Retina (tissue), 1 donor: Measurements from ENCODE around the gene HSPA1L.
"Not testable (repeated sequence)": the region's sequence is repeated elsewhere in the genome, so short reads cannot be mapped to it uniquely, and the experiment has no call there.

Experiments
- DNase-seq: peaks from one replicate; pipeline ENCODE4 v3.0.0-alpha.2; 2016

The HSPA1L gene

DNA sequence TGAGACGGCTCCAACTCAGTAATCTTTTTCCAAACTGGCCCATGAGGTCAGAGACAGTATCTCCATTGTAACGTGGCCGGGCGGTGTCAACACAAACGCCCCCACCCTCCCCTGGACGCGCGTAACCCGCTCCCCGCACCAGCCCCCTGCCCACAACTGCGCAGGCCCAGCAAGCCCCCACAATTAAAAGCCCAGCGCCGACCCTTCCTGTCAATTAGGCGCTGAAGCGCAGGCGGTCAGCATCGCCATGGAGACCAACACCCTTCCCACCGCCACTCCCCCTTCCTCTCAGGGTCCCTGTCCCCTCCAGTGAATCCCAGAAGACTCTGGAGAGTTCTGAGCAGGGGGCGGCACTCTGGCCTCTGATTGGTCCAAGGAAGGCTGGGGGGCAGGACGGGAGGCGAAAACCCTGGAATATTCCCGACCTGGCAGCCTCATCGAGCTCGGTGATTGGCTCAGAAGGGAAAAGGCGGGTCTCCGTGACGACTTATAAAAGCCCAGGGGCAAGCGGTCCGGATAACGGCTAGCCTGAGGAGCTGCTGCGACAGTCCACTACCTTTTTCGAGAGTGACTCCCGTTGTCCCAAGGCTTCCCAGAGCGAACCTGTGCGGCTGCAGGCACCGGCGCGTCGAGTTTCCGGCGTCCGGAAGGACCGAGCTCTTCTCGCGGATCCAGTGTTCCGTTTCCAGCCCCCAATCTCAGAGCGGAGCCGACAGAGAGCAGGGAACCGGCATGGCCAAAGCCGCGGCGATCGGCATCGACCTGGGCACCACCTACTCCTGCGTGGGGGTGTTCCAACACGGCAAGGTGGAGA lies at the start of gene HSPA1L, which contains the start of gene HSPA1A:
Gene HSPA1L (minus strand): TSS at position 259 of the 814 bp plus-strand sequence. CDS start 3,311 bp downstream, outside the sequence.
Gene HSPA1A (plus strand): TSS at position 519 of the 814 bp plus-strand sequence. CDS start 214 bp downstream, at position 733.
- peak; percentile 96 for DNase-seq

DNA sequence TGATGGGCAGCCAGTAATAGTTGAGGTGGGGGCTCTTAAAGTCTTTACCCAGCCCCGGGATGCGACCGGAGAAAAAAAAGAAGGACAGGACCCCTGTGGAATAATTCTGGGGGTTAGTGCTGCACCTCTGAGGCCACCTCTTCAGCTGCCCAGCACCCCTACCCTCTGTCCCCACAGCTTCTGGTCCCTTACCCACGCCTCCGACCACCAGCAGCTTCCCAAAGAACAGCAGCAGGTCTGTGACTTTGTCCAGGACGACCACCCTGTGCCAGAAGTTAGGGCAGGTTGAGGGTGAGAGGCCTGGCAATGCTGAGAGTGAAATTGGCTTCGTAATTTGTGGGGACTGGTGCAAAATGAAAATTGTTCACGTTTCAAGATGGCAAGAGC lies 49.7 kb upstream of the HSPA1L start:
- no peak for DNase-seq

DNA sequence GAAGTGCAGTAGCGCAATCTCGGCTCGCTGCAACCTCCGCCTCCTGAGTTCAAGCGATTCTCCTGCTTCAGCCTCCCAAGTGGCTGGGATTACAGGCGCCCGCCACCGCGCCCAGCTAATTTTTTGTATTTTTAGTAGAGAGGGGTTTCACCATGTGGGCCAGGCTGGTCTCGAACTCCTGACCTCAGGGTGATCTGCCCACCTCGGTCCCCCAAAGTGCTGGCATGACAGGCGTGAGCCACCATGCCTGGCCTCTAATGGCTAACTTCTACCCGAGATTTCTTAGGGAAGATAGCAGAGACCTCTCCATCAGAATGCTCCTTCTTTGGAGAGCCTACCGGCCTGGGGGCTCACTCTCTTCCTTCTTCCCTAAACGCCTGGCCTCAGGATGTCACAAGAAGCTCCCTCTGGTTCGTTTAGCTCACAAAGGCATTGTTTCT lies 49.1 kb upstream of the HSPA1L start:
- not testable (repeated sequence) for DNase-seq

DNA sequence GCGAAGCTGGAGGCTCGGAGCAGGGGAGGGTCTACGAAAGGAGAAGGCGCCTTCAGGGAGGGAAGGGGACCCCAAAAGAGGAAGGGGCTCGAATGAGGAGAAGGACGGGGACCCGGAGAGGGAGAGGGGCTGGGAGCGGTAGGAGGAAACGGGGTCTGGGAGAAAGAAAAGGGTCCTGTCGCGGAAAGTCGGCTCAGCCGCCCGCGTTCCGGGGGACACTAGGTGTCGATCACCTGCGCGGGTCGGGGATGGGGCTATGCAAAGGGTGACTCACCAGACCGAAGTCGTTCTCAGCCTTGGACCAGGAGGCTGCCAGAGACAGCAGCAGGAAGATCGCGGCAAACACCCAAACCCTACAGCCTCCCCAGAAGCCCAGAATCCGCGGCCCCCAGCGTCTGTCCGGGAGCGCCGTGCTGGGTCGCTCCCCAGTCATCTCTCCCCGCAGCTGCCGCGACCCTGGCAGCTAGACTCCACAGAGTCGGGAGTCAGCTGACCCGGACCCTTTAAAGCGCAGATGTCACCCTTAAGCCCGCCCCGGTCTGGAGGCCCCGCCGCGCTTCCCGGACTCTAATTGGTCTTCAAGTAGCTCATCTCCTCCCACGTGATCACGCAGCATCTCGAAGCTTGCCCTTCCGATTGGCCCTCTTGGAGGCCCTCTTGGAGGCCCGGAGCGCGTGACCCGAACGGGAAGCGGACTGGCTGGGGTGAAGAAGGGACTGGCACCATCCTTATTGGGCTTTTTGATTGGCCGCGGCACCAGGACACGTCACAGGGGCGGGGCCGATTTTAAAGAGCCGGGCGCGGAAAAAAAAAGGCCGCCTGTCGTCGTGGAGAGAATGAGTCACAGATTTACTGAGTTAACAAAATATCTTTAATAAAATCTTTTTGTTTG lies 47.5 kb upstream of the HSPA1L start, which contains the start of gene NEU1:
Gene NEU1 (minus strand): TSS at position 478 of the 892 bp plus-strand sequence. CDS start 45 bp downstream, at position 433.
- DNase-seq: peak; percentile 98

DNA sequence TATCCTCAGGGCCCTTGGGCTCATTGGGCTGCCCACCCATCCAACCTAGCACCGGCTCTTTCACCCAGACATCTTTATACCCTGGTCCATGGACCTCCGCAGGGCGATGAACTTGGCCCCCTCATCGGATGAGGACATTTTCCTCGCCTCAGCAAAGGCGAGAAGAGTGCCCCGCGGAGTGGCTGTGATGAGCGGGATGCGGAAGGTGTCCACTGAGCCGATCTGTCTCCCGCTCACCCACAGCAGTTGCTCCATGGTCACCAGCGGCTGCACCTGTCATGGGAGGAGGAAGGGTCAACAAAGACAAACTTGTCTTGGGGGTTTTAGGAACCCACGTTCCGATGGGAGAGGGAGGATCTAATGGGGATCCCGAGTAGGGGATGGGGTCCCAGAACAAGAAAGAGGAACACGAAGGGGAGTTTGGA lies 46.8 kb upstream of the HSPA1L start:
- DNase-seq: no peak

DNA sequence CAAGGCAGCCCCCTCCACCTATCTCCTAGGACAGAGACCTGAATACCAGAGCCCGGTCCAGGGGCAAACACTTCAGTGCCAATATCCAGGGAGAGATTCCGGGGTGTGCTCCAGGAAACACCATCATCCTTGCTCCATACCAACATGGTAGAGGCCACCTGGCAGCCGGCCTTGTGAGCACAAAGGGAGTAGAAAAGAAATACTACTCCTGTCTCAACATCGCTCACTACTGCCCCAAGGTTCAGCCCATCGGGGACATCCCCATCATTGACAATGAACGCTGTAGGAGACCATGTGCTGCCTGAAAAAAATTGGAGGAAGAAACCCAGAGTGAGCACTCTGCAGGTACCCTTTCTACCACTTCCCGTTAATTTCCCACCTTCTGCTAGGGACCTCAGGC lies 46.1 kb upstream of the HSPA1L start:
- DNase-seq: no peak

DNA sequence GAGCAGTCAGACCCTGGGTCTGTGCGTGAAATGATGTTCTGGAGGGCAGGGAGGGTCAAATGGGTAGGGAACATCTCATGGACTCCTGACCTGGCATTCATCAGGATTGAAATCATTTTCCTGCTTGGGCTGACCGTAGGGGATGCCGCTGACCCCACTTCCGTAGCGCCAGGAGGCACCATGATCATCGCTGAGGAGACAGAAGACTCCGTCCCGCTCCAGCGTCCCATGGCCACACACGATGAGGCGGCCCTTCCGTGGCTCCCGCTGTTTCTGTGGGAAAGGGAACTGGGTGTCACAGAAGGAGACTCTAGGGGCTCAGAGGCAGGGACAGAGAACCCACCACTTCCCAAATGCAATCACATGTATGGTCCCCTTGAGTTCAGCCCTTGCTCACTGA lies 45.3 kb upstream of the HSPA1L start:
- no peak for DNase-seq

DNA sequence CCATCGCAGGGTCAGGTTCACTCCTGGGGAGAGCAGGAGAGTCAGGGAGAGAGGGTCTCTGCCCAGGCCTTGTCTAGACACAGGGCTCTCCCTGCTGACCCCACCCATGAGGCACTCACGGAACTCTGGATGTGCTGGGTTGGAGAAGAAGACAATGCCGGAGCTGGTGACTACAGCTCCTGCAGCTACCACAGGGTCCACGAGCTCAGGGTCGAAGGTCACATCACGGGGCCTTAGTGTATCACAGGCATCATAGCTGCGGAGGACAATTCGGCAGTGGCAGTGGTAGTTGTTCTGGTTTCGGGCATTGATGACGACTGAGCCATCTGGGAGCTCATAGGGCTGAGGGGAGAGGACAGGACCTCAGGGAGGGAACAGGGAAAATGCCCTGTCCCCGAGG lies 44.8 kb upstream of the HSPA1L start:
- DNase-seq: no peak

DNA sequence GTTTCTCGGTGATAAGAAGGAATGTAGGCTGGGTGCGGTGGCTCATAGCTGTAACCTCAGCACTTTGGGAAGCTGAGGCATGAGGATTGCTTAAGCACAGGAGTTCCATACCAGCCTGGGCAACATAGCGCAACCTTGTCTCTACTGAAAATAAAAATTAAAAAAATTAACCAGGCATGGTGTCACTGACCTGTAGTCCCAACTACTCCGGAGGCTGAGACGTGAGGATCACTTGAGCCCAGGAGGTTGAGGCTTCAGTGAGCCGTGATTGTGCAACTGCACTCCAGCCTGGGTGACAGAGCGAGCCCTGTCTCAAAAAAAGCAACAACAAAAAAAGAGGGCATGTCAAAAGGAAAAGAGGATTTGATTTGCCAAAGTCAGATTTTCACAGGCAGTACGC lies 43.6 kb upstream of the HSPA1L start:
- DNase-seq: no peak

DNA sequence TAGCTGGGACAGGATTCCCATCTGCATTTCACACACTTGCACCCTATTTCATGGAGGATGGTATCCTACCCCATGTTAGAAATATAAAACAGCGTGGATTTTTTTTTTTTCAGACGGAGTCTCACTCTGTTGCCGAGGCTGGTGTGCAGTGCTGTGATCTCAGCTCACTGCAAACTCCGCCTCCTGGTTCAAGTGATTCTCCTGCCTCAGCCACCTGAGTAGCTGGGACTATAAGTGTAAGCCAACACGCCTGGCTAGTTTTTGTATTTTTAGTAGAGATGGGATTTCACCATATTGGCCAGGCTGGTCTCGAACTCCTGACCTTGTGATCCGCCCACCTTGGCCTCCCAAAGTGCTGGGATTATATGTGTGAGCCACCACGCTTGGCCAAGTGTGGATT lies 42.7 kb upstream of the HSPA1L start:
- DNase-seq: not testable (repeated sequence)

DNA sequence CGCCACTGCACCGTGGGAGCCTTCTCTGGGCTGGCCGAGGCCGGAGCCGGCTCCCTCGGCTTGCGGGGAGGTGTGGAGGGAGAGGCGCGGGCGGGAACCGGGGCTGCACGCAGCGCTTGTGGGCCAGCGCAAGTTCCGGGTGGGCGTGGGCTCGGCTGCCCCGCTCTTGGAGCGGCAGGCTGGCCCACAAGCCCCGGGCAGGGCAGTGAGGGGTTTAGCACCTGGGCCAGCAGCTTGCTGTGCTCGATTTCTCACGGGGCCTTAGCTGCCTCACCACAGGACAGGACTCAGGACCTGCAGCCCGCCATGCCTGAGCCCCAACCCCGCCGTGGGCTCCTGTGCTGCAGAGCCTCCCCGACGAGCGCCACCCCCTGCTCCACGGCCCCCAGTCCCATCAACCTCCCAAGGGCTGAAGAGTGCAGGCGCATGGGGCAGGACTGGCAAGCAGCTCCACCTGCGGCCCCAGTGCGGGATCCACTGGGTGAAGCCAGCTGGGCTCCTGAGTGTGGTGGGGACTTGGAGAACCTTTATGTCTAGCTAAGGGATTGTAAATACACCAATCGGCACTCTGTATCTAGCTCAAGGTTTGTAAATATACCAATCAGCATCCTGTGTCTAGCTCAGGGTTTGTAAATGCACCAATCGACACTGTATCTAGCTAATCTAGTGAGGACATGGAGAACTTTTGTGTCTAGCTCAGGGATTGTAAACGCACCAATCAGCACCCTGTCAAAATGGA lies 37.1 kb upstream of the HSPA1L start:
- not testable (repeated sequence) for DNase-seq

DNA sequence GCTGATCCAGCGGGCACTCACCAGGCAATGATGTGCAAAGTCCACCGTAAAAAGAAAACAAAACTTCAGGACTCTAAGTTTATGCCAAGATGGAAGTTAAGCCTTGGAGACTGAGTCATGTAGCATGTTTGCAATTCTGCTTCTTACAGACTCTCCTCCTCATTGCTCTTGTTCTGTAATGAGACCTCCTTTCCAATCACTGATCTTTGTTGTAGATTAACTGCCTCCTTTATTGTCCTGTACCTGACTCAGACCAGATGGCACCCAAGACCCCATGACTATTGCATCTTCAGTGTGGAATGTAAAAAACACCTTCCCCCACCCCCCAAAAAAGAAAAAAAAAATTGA lies 36.4 kb upstream of the HSPA1L start:
- no peak for DNase-seq

DNA sequence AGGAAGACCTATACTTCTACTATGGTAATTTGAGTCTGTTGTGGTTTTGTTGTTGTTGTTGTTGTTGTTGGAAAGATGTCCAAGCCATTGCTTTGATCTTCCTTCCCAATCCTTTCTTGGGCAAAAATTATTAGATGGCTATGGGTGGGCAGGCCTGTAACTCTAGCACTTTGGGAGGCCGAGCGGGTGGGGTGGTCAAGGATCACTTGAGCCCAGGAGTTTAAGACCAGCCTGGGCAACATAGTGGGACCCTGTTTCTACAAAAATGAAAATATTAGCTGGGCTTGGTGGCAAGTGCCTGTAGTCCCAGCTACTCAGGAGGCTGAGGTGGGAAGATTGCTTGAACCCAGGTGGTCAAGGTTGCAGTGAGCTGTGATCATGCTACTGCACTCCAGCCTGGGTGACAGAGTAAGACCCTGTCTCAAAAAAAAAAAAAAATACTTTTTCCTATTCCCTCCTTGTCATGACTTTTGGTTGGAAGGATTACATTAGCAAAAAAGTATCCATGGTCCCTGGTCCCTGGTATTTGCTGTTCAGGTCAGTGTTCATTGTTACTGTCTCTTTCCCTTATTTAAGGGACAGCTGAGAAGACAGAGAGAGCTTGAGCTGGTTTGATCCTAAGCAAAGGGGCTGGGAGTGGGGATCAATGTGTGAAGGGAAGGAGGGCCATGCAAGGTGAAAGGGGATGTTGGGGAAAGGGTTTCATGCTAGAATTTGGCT lies 35.8 kb upstream of the HSPA1L start:
- no peak for DNase-seq

DNA sequence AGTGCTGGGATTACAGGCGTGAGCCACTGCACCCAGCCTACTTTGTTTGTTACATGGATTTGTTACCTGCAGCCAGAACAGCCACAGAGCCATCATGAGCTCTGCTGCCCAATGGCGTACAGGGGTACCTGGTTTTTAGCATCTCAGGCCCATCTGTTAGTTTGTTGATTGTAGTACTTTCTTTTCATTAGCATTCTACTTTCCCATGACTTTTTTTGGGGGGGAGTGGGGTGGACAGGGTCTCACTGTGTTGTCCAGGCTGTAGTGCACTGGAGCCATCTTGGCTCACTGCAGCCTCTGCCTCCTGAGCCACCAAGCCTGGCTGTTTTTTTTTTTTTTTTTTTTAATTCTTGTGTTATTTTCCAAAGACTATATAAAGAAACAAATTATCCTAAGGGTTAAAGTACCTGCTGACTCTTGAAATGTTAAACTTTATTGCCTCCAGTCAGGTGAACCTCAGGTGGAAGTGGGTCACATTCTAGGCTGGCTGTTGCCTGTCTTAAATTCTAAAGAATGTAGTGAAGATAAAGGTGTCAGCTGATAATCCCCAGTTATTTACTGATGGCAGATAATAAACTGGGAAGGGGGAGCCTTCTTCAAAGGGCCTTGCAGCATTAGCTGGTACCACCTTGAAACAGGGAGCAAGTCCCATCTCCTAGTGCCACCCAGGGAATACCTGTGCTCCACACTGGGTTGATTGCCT lies 32.3 kb upstream of the HSPA1L start:
- no peak for DNase-seq

DNA sequence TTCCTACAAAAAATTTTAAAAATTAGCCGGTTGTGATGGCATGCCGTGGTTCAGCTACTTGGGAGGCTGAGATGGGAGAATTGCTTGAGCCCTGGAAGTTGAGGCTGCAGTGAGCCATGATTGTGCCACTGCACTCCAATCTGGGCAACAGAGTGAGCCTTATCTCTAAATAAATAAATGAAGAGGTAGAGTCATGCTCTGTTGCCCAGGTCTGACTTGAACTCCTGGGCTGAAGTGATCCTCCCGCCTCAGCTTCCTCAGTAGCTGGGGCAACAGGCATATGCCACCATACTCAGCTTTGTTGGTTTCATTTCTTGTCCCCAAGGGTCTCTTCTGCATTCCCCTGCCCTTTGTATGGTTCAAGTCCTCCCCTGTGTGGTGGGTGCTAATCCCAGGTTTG lies 29.4 kb upstream of the HSPA1L start:
- DNase-seq: no peak

DNA sequence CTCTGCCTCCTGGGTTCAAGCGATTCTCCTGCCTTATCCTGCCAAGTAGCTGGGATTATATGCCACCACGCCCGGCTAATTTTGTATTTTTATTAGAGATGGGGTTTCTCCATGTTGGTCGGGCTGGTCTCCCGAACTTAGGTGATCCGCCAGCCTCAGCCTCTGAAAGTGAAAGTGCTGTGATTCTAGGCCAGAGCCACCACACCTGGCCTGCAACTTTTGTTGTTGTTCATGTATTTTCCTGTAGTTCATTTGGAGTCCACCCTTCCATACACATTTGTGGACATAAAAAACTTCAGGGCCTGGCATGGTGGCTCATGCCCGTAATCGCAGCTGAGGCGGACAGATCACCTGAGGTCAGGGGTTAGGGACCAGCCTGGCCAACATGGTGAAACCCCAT lies 27.0 kb upstream of the HSPA1L start:
- DNase-seq: no peak

DNA sequence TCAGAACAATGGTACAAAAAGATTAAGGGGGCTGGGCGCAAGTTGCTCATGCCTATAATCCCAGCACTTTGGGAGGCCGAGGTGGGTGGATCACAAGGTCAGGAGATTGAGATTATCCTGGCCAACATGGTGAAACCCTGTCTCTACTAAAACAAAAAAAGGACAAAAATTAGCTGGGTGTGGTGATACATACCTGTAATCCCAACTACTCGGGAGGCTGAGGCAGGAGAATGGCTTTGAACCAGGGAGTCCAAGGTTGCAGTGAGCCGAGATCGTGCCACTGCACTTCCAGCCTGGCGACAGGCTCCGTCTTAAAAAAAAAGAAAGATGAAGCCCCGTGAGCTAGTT lies 24.7 kb upstream of the HSPA1L start:
- DNase-seq: not testable (repeated sequence)

DNA sequence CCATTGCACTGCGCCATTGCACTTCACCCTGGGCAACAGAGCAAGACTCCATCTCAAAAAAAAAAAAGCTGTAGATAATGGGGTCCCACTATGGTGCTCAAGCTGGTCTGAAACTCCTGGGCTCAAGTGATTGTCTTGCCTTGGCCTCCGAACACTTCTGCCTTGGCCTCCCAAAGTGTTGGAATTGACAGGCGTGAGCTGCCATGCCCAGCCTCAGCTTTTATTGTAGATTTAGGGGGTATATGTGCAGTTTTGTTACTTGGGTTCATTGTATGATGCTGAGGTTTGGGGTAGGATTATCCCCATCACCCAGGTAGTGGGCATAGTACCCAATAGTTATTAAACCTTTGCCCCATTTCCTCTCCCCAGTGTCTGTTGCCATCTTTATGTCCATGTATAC lies 23.9 kb upstream of the HSPA1L start:
- no peak for DNase-seq

DNA sequence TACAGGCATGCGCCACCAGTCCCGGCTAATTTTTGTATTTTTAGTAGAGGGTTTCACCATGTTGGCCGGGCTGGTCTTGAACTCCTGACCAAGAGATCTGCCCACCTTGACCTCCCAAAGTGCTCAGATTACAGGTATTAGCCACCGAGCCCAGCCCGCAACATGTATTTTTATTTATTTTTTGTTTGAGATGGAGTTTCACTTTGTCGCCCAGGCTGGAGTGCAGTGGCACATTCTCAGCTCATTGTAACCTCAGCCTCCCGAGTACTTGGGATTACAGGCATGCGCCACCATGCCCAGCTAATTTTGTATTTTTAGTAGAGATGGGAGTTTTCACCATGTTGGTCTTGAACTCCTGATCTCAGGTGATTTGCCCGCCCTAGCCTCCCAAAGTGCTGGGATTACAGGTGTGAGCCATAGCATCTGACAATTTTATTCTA lies 23.1 kb upstream of the HSPA1L start:
- not testable (repeated sequence) for DNase-seq

DNA sequence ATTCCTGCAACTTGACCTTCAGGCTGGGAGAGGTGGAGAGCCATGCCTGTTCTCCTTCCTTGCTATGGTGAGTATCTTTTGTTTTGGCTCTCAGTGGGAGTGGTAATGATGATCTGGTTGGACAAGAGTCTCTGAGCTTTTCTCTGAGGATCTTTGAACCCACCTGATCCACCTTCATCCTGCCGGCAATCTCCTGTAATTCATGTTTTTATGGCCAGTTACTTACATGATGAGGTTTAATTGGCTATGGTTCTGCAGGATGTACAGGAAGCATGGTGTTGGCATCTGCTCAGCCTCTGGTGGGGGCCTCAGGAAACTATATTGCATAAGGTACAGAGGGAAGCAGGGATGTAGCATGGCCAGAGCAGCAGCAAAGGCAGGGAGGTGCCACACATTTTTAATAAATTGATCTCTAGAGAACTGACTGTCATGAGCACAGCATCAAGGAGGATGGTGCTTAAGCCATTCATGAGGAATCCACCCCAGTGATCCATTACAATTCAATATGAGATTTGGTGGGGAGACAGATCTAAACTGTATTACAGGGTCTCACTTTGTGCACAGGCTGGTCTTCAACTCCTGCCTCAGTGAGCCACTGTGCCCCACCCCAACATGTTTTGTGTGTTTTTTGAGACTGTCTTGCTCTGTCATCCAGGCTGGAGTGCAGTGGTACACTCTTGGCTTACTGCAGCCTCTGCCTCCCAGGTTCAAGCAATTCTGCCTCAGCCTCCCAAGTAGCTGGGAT lies 22.5 kb upstream of the HSPA1L start:
- no peak for DNase-seq
